Keratinocyte (primary cell): ENCODE measurements around the gene LCA5.

Experiments
- CTCF ChIP-seq, 3 experiments: IDR thresholded peaks in 1 of 3; conservative IDR thresholded peaks in 1 of 3; optimal IDR thresholded peaks in 1 of 3; 2 replicates in 2 of 3; 3 replicates in 1 of 3; pipeline versions ENCODE3 to v1.5.1; 2011; ENCODE audit warnings: low read length in 3 of 3, mild to moderate bottlenecking in 3 of 3, moderate library complexity in 2 of 3, control low read depth in 1 of 3, inconsistent platforms in 1 of 3; ENCODE audit not compliant: insufficient read depth in 2 of 3; ENCODE audit errors: extremely low read depth in 1 of 3
- EZH2 ChIP-seq: IDR thresholded peaks from one replicate; pipeline ENCODE4 v1.6.1; 2012; ENCODE audit warnings: inconsistent platforms, mild to moderate bottlenecking, low read length, moderate library complexity

- TF ChIP-seq CTCF (optimal IDR thresholded peaks at IDR 0.05 in 1 of 3, IDR thresholded peaks at IDR 0.05 in 1 of 3, conservative IDR thresholded peaks at IDR 0.05 in 1 of 3; ENCODE audit: extremely low read depth in 1 of 3, insufficient read depth in 2 of 3, low read length in 3 of 3) = no peak
- no peak for TF ChIP-seq EZH2
Observed at GRCh38 chr6:79543411-79543810, 6.2 kb upstream of the LCA5 start.
